HL-60 (cell line): ENCODE measurements around the gene NEK9.

ENCODE experiments used
- DNase-seq, 2 experiments: peaks; one replicate each; pipeline ENCODE4 v3.0.0-alpha.2; 2010 to 2020; ENCODE audit warnings: low read depth in 1 of 2, low spot score in 1 of 2
- H3K27ac ChIP-seq: fragments of 250-450 bp; sonication (Bioruptor Pico); replicated peaks from 2 replicates; pipeline ENCODE4 v1.5.1; 2020; ENCODE audit warnings: mild to moderate bottlenecking, moderate library complexity
- H3K27me3 ChIP-seq: fragments of 250-450 bp; sonication (Bioruptor Pico); 2 replicates; pipeline ENCODE4 v1.5.1; 2021; ENCODE audit warnings: mild to moderate bottlenecking, moderate library complexity; ENCODE audit not compliant: insufficient read depth, poor library complexity, severe bottlenecking
- H3K4me3 ChIP-seq: replicated peaks from 2 replicates; pipeline ENCODE4 v1.5.1; 2011; ENCODE audit warnings: mild to moderate bottlenecking, control low read depth, low read length; ENCODE audit not compliant: insufficient read depth
- CTCF ChIP-seq: IDR thresholded peaks from one replicate; pipeline ENCODE4 v1.5.1; 2011; ENCODE audit warnings: low read length, control low read depth, inconsistent platforms; ENCODE audit not compliant: insufficient read depth
- GABPA ChIP-seq: IDR thresholded peaks from 2 replicates; pipeline ENCODE4 v1.6.1; 2012; ENCODE audit warnings: low read depth
- POLR2AphosphoS5 ChIP-seq: IDR thresholded peaks from 2 replicates; pipeline ENCODE4 v1.6.1; 2012; ENCODE audit warnings: low read depth
- SPI1 ChIP-seq: IDR thresholded peaks from 2 replicates; pipeline ENCODE4 v1.6.1; 2012; ENCODE audit warnings: low read depth, mild to moderate bottlenecking, borderline replicate concordance
- TF ChIP-seq, protein P1 (sequence below): IDR thresholded peaks from 2 replicates; pipeline ENCODE4 v1.6.1; 2012; ENCODE audit warnings: low read depth; ENCODE audit not compliant: insufficient replicate concordance

NEK9 gene

DNA sequence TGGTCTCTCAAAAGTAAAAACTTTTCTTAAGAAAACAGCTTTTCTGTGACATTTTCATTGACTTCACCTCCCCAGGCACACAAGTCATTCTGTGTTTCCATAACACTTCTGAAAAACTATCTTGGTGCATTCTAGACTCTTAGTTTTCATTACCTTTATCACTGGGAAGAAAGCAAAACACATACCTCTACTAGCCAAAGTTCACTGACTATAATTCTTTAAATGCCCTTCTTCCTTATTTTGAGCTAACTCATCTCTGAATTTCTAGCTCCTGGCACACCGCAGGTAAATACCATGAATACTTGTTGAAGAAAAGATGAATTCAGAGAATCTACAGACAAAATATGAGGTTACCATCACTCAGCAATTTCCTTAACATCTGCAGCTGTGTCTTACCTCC is 96.7 kb downstream of the NEK9 start:
- no peak for DNase-seq
- H3K27me3 ChIP-seq: no peaks in the 10 kb centered on the region
- no peak overlapping the region for H3K27ac ChIP-seq
- H3K4me3 ChIP-seq: no peak overlapping the region
- TF ChIP-seq, protein P1, sequence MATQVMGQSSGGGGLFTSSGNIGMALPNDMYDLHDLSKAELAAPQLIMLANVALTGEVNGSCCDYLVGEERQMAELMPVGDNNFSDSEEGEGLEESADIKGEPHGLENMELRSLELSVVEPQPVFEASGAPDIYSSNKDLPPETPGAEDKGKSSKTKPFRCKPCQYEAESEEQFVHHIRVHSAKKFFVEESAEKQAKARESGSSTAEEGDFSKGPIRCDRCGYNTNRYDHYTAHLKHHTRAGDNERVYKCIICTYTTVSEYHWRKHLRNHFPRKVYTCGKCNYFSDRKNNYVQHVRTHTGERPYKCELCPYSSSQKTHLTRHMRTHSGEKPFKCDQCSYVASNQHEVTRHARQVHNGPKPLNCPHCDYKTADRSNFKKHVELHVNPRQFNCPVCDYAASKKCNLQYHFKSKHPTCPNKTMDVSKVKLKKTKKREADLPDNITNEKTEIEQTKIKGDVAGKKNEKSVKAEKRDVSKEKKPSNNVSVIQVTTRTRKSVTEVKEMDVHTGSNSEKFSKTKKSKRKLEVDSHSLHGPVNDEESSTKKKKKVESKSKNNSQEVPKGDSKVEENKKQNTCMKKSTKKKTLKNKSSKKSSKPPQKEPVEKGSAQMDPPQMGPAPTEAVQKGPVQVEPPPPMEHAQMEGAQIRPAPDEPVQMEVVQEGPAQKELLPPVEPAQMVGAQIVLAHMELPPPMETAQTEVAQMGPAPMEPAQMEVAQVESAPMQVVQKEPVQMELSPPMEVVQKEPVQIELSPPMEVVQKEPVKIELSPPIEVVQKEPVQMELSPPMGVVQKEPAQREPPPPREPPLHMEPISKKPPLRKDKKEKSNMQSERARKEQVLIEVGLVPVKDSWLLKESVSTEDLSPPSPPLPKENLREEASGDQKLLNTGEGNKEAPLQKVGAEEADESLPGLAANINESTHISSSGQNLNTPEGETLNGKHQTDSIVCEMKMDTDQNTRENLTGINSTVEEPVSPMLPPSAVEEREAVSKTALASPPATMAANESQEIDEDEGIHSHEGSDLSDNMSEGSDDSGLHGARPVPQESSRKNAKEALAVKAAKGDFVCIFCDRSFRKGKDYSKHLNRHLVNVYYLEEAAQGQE: no peak
- TF ChIP-seq GABPA (no peak), CTCF (no peak), POLR2AphosphoS5 (no peak), SPI1 (no peak)
